Umbilical cord (tissue), 2 donors: ENCODE results near the gene KLRC2. TPM values are rescaled to one million over a fixed set of nuclear protein-coding genes. Genes with fewer than 3 reads are reported as not detected.
"Not testable (repeated sequence)": the region's sequence is repeated elsewhere in the genome, so short reads cannot be mapped to it uniquely, and the experiment has no call there.

ENCODE experiments used
- DNase-seq: peaks from one replicate; pipeline ENCODE4 v3.0.0-alpha.2; 2015; ENCODE audit warnings: low spot score
- total RNA-seq: library from RNA; depleted of rRNA; stranded (reverse); fragments of >200 nt; gene quantifications from one replicate; pipeline ENCODE4 v1.2.3, GENCODE V29; 2014; ENCODE audit warnings: low replicate concordance; ENCODE audit not compliant: insufficient read depth

KLRC2 gene
- total RNA-seq, 1 donor from 2014 or later: not detected

DNA sequence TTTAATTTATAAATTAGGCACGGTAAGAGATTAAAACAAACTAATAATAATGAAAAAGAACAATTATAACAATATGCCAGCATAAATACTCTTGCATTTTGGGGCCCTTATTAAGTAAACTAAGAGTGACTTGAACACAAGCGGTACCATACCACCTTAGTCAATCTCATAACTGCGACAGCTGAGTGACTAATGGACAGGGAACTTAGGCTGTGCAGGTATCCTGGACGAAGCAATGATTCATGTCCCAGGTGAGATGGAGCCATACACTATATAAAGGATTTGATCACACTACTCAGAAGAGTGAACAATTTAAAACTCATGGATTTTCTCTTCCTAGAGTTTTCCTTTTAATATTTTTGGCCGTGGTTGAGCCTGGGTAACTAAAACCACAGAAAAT is 30.5 kb downstream of the KLRC2 start:
- DNase-seq: no peak

DNA sequence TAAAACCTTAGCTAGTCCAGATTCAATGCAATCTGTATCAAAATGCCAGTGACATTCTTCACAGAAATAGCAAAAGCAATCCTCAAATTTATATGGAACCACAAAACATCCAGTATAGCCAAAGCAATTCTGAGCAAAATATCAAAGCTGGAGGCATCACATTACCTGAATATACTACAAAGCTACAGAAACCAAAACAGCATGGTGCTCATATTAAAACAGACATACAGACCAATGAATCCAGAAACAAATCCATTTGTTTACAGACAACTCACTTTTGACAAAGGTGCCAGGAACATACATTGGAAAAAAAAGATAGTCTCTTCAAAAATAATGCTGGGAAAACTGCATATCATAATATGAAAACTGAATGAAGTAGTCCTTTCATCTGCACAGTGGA is 31.0 kb downstream of the KLRC2 start:
- DNase-seq: no peak

DNA sequence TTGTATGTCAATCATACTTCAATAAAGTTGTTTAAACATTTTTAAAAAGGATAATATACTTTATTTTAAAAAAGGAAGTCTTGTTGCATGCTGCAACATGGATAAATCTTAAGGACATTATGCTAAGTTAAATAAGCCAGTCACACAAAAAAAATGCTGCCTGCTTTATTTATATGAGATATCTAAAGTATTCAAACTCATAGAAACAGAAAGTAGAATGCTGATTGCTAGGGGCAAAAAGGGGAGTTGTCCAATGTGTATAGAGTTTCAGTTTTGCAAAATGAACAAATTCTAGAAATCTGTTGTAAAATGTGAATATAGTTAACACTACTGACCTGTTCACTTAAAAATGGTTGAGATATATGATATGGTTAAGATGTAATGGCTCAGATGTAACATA is 35.0 kb downstream of the KLRC2 start:
- no peak for DNase-seq

DNA sequence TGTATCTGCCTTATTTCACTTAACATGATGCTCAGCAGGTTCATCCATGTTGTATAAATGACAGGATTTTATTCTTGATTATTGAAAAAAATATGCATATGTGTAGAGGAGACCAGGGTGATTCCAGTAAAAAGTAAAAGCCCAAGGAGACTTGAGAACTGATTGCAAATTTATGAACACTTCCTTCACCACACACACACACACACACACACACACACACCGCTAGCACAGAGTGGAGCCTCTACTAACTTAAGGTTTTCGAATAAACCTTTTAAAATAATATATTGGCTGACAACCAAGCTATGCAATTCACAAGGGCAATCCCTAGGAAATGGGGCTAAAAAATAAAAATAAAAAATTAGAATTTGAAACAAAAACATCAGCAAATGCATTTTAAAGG is 37.6 kb downstream of the KLRC2 start:
- no peak for DNase-seq

DNA sequence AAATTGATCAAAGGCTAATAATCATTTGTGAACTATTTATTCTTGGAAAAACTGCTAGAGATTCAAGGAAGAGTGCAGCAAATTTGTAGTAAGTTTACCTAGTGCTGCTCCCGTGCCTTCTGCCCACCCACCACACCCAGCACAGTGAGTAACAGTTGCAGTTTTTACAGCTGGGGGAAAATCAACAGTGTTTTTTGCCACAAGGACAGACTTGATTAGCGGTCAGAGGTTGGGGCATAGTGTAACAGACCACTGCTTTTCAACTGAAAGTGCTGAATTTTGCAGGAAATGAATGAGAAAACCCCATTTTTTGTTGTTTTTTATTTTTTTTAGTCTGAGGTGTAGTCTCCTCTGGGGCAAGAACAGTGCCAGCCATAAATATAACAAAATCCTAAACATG is 38.5 kb downstream of the KLRC2 start:
- DNase-seq: no peak

DNA sequence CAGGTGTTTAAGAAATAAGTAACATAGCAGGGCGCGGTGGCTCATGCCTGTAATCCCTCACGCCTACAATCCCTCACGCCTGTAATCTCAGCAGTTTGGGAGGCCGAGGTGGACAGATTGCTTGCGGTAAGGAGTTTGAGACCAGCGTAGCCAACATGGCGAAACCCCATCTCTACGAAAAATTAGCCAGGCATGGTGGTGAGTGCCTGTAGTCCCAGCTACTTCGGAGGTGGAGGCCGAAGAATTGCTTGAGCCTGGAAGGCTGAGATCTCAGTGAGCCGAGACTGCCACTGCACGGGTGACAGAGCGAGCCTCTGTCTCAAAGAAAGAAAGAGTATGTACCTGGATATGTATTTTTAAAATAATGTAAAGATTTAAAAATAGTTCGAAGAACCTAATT is 39.6 kb downstream of the KLRC2 start:
- not testable (repeated sequence) for DNase-seq

DNA sequence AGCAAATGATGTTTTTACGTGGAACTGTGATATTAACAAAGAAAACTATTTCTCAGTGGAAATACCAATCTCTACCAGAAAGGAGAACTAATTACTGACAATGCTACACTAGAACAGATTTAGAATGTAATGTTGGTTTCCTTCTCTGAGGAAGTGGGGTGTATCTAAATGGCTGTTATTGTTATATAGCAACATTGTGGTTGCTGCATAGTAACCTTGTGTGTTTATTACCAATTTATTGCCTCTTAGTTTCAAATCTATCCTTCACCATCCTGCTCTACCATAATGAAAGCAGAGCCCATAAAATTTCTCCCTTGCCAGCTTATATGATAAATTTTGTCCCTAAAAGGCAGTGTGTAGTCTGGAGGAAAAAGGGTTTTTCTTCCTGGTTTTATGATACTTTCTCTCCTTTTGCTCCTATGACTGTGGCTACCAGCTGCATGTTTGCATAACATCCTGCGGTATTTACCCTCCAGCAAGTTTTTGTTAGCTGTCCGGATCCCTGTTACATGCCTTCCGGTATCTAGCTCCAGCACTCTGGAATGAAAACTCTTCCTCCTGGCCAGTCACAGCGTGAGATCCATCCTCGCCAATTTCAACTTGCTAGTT is 40.3 kb downstream of the KLRC2 start:
- peak; percentile 46 for DNase-seq

DNA sequence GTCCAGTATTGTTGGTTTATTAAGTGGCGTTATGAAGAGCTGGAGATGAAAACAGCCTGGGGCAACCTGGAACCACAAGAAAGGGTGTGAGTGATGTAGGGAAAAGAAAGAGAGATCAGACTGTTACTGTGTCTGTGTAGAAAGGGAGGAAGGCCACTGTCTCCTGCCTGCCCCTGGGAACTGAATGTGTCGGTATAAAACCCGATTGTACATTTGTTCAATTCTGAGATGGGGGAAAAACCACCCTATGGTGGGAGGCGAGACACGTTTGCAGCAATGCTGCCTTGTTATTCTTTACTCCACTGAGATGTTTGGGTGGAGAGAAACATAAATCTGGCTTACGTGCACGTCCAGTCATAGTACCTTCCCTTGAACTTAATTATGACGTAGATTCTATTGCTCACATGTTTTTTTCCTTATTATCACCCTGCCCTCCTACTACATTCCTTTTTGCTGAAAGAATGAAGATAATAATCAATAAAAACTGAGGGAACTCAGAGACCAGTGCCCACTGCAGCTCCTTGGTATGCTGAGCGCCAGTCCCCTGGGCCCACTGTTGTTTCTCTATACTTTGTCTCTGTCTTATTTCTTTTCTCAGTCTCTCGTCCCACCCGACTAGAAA is 41.2 kb downstream of the KLRC2 start:
- not testable (repeated sequence) for DNase-seq

DNA sequence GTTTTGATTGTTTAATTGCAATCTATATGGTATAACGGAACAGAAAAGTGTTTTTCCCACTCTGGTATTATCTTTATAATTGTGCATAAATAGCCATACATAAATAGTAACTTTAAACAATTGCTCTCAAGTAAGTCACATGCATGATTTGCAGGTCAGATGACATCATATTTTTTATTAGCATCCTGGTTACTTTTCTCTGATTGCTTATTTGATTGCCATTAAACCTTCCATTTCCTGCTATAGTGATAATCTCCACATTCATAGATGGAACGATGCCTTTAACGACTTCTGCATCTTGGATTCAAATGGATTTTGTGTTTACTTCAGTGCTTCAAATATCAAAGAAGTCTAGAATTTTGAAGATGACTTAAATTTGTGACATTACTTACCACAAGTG is 42.5 kb downstream of the KLRC2 start:
- no peak for DNase-seq

DNA sequence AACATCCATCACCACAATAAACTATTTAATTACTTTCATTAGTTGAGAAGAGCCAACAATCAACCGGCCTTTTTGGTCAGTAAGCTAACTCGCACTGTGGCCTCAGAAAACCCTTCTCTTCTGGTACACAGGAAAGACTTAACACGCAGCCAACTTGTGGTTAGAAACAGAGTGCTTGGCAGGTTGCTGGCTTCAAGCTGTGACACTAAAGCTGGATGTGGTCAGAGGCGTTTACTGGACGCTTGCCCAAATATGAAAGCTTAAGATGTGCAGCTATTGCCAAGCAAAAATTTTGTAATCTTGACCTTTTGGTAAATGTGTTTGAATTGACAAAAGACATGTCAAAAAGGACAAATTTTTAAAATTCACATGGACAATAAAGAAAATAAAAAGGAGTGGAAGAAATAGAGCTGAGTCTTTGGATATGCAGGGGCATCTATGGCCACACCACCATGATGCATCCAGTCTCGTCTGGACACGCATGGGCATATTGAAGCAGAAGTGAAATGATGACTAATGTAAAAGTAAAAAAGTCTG is 43.3 kb downstream of the KLRC2 start:
- peak; percentile 28 for DNase-seq

DNA sequence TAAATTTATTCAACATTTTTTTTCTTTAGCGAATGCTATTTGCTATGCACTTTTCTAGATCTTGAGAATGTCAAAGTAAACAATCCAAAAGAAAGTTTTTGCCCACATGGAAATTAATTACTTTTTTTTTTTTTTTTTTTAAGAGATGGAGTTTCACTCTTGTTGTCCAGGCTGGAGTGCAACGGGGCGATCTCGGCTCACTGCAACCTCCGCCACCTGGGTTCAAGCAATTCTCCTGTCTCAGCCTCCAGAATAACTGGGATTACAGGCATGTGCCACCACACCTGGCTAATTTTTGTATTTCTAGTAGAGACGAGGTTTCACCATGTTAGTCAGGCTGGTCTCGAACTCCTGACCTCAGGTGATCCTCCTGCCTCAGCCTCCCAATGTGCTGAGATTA is 44.8 kb downstream of the KLRC2 start:
- not testable (repeated sequence) for DNase-seq

DNA sequence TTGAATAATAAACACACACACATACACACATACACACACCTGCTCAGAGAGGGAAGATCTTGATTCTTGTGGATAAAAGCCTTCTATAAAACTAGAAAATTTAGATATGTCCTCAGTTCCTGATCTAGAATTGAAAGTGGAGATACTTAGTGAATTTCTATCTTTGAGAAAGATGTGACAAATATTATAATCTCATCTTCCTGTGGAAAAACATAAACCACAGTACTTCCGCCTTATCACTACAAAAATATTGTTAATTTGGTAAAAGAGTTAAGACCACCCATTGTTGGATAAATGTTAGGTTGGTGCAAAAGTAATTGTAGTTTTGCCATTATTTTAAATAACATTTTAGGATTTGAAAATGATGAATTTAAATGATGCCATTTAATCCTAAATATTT is 45.9 kb downstream of the KLRC2 start, which contains the start of gene KLRK1:
Gene KLRK1 (minus strand): TSS at position 138 of the 400 bp plus-strand sequence. CDS start 1,231 bp downstream, outside the sequence.
- no peak for DNase-seq

DNA sequence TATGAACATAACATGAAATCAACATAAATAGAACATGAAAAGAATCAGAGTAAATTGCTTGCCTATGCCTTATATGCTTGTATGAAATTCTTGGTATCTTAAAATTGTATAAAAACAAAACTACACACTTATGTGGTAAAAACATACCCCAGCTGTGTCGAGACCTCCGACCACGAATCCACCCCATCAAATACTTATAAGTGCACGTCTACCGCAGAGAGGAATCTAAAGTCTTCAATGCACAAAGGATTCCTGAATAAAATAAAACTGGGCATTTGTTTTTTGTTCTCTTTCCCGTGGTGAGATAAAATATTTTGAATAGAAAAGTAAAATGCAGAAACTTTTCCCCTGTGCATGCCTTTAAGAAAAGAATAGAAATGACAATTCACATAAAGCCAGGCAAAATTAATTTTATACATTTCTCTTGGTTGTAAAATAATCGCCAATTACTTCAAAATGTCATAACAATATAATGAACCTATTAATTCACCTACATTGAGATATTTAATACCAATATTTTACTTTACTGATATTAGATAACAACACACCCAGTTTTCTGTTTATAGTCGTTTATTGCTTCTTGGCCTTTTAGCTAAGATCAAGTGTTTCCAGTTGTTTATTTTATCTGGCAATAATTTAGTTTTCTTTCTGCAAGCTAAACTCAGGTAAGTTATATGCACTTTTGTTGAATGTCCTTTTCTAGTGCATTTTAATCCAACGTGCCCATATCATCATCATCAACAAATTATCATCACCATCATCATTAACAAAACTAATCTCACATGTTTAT is 47.0 kb downstream of the KLRC2 start:
- no peak for DNase-seq

DNA sequence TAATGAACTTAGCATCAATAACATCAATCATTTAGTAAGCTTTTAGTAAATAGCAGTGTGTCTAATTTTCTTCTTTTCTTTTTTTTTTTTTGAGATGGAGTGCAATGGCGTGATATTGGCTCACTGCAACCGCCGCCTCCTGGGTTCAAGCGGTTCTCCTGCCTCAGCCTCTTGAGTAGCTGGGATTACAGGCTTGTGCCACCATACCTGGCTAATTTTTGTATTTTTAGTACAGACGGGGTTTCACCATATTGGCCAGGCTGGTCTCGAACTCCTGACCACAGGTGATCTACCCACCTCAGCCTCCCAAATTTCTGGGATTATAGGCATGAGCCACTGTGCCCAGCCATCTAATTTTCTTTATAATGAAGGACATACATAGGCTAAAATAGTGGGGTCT is 48.3 kb downstream of the KLRC2 start:
- DNase-seq: not testable (repeated sequence)

DNA sequence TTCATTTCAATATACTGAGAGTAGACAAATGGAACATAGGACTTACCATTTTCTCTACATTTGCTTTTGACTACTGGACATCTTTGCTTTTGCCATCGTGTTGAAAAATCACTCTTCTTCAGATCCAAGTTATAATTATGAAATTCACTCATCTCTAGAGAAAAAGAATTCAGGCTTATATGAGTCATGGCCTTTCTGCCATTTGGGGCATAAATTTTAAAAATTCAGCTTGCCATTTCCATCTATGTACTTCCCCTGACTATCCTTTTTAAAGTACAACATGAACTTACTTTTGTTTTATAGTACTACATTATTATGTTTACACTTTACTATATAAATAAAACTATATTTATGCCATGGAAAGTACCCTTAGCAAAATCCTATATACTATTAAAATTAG is 49.0 kb downstream of the KLRC2 start:
- DNase-seq: no peak

DNA sequence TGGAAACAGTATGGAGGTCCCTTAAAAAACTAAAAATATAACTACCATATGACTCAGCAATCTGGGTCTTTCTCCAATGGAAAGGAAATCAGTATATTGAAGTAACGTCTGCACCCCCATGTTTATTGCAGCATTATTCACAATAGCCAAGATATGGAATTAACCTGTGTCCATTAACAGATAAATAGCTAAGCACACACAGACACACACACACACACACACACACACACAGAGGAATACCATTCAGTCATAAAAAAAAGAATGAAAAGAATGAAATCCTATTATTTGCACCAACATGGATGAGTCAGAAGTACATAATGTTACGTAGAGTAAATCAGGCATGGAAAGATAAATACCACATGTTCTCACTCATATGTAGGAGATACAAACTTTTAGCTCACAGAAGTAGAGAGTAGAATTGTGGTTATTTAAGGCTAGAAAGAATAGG is 50.6 kb downstream of the KLRC2 start:
- DNase-seq: no peak

DNA sequence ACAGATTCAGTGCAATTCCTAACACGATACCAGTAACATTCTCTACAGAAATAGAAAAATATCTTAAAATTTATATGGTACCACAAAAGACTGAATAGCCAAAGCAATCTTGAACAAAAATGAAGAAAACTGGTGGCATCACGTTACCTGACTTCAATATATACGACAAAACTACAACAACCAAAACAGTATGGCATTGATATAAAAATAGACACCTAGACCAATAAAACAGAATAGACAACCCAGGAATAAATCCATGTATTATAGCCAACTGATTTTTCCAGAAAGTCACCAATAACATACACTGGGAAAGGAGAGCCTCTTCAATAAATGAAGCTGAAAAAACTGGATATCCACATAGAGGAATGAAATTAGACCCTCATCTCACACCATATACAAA is 51.6 kb downstream of the KLRC2 start:
- DNase-seq: no peak

DNA sequence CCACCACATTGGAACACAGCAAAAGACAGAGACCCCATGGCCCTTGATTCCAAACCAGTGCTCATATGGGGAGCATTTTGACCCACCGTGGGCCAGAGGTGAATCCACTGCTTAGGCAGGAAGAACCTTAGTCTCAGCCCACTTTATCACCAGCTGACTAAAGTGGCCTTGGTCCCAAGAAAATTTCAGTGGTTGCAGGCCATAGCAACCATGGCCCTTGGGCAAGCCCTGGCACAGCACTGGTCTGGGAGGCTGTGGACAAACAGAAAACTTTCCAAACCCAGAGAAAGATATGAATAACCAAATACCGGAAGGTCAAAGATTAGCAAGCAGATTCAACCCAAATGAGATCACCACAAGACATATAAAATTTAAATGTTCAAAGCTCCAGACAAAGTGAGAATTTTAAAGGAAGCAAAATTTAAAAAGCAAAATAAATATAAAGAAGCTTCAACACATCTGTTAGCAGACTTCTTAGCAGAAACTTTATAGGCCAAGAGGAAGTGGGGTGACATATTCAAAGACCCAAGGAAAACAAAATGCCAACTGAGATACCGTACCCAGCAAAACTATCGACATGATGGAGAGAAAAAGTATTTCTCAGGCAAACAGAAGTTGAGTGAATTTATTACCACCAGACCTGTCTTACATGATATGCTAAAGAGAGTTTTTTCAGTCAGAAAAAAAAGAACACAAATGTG is 53.7 kb downstream of the KLRC2 start:
- DNase-seq: no peak
